Liver (tissue), 3 donors: ENCODE results near the gene GPR107.
A peak's percentile ranks its signal among the peaks of the same experiment; 100 is the strongest.

ENCODE experiments used
- CTCF ChIP-seq: fragments of 150-350 bp; IDR thresholded peaks from 2 replicates; pipeline ENCODE4 v1.5.1; 2017; ENCODE audit warnings: improper control_type of control experiment, low read depth, low read length; ENCODE audit not compliant: missing input control
- HNF4A ChIP-seq, 2 donors: conservative IDR thresholded peaks; 2 replicates each; pipeline ENCODE4 v1.6.1; 2016; ENCODE audit warnings: antibody characterized with exemption in 2 of 2, mild to moderate bottlenecking in 2 of 2
- HNF4G ChIP-seq: IDR thresholded peaks from 2 replicates; pipeline ENCODE4 v1.6.1; 2016; ENCODE audit warnings: antibody characterized with exemption
- NR2F2 ChIP-seq: IDR thresholded peaks from 2 replicates; pipeline ENCODE4 v1.6.1; 2016; ENCODE audit warnings: antibody characterized with exemption
- RXRA ChIP-seq, 2 donors: IDR thresholded peaks; 2 replicates each; pipeline ENCODE4 v1.6.1; 2017 to 2018; ENCODE audit warnings: antibody characterized with exemption in 2 of 2, mild to moderate bottlenecking in 1 of 2
- donor health status: healthy.
- donor health status: healthy.

GRCh38 chr9:130041648-130042405, 11.9 kb upstream of the GPR107 start:
- TF ChIP-seq CTCF (no peak), RXRA (IDR thresholded peaks at IDR 0.05) (peak in 1 of 2 donors; percentile 30), HNF4A (conservative IDR thresholded peaks at IDR 0.05) (no peak), HNF4G (no peak), NR2F2 (no peak)
